ENCODE results near the gene NAT16.
A peak's percentile ranks its signal among the peaks of the same experiment; 100 is the strongest.
"Not testable (repeated sequence)": the region's sequence is repeated elsewhere in the genome, so short reads cannot be mapped to it uniquely, and the experiment has no call there.

The NAT16 gene

GRCh38 chr7:101201695-101202602 is 21.9 kb upstream of the NAT16 start:
- DNase-seq: no peak

GRCh38 chr7:101200862-101201599 is 20.9 kb upstream of the NAT16 start, which contains the start of gene MOGAT3:
MOGAT3 (minus strand) TSS chr7:101201036; CDS start chr7:101200854, 182 bp downstream.
- no peak for DNase-seq

GRCh38 chr7:101200504-101200861 is 20.4 kb upstream of the NAT16 start:
- no peak for DNase-seq

GRCh38 chr7:101199522-101199921 is 19.4 kb upstream of the NAT16 start:
- not testable (repeated sequence) for DNase-seq

GRCh38 chr7:101198476-101198875 is 18.4 kb upstream of the NAT16 start:
- no peak for DNase-seq

- DNase-seq: no peak
Measured at GRCh38 chr7:101197991-101198390, 17.9 kb upstream of the NAT16 start.

- DNase-seq: no peak
Measured at GRCh38 chr7:101195884-101196283, 15.8 kb upstream of the NAT16 start.

- no peak for DNase-seq
Measured at GRCh38 chr7:101189109-101189508, 9.0 kb upstream of the NAT16 start.

GRCh38 chr7:101186844-101187428 is 6.8 kb upstream of the NAT16 start:
- DNase-seq: no peak

- no peak for DNase-seq
Measured at GRCh38 chr7:101186194-101186593, 6.1 kb upstream of the NAT16 start.

GRCh38 chr7:101185258-101185839 is 5.3 kb upstream of the NAT16 start:
- no peak for DNase-seq

GRCh38 chr7:101179713-101180112 is 380 bp downstream of the NAT16 start:
- DNase-seq: no peak

GRCh38 chr7:101179117-101179516 is 976 bp downstream of the NAT16 start:
- no peak for DNase-seq

GRCh38 chr7:101177644-101178043 is 2.4 kb downstream of the NAT16 start:
- DNase-seq: no peak

- no peak for DNase-seq
Measured at GRCh38 chr7:101175664-101176063, 4.4 kb downstream of the NAT16 start.

- DNase-seq: no peak
Measured at GRCh38 chr7:101174322-101174854, 5.7 kb downstream of the NAT16 start.

- DNase-seq: no peak
Measured at GRCh38 chr7:101173752-101174244, 6.3 kb downstream of the NAT16 start.

- DNase-seq: no peak
Measured at GRCh38 chr7:101172854-101173751, 7.0 kb downstream of the NAT16 start.

GRCh38 chr7:101172005-101172853 is 7.9 kb downstream of the NAT16 start:
- DNase-seq: peak; percentile 43

GRCh38 chr7:101171442-101171837 is 8.7 kb downstream of the NAT16 start:
- DNase-seq: no peak
